ENCODE data around the gene DDAH1. TPM values are rescaled to one million over a fixed set of nuclear protein-coding genes. Genes with fewer than 3 reads are reported as not detected.
"Not testable (repeated sequence)": the region's sequence is repeated elsewhere in the genome, so short reads cannot be mapped to it uniquely, and the experiment has no call there.

DDAH1 gene
- polyA plus RNA-seq, 12 donors, result 34.1 to 108 (median 60.1) TPM

DNA sequence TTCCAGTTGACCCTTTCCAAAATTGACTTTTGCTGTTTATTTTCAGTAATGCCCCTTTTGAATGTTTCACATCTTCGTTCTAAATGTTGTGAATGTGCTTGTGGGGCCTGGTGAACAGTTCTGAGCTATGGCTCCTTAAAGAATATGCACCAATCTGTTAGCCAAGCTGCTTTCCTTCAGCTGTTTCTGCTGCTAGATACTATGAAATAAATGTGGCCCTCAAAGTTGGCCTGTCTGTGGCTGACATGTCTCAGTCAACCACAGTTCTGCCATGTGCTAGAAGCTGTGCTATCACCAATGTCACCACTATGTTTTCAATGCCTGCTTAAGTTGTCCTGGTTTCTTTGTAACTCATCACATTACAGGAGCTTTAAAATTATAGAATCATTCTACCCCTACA, 101.9 kb downstream of the DDAH1 start:
- no peak for DNase-seq

DNA sequence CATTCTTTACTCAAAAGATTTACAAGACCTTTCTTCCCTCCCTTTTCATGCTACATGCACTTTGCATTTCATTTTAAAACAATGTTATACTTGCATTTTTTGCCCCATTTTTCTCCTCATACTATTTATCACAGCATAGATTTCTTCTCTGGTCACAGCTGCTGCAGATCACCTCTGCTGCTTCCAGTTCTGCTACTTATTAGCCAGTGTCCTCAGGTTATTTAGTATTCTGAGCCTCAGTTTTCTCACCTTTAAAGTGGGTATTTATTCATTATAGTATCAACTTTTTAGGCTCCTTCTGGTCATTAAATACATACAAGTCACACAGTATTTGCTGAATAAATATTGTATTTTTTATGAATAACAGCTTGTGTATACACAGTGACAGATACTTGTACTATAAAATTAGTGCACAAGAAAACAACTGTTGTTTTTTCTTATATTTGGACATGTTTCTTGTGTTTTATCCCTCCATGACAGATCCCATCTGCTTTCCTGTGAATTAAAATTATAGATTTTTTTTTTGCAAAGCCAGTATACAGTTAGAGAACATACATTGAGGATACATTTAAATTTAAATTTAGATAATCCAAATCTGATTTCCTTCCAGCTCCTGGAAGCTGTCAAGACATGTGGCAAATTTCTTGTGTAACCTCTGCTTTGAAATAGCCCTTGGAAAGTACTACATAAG, 103.2 kb downstream of the DDAH1 start:
- DNase-seq, result no peak

DNA sequence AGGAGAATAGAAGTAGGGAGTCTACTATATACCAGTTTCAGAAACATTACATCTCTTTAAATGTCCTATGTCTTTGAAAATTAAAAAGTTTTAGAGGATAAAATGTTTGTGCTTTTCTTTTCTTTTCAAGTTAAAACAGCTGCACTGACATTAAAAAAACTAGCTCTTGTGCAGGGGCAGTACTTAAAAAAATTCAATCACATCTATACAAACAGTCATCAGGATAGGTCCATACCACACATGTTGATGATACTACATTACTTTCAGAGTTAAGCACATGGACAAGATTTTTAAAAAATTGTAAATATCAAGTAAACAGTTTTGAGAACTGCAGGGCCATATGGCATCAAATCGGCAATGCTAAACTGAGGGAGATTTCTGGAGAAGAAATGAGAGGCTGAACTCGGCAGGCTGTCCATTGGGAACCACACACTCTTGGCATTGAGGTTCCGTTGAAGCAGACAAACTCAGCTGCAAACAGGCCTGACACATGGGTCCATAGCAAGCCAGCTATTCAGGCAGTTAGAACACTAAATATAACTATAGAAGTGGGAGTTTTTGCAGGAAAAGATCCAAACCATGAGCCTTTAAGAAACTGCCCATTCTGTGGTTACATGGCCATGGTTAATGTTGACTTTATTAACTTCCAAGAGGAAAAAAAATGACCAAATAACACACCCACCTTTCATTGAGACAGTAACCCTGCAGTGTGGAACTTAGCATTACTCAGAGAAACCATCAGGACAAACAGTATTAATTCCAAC, 104.0 kb downstream of the DDAH1 start:
- peak; percentile 76 for DNase-seq

DNA sequence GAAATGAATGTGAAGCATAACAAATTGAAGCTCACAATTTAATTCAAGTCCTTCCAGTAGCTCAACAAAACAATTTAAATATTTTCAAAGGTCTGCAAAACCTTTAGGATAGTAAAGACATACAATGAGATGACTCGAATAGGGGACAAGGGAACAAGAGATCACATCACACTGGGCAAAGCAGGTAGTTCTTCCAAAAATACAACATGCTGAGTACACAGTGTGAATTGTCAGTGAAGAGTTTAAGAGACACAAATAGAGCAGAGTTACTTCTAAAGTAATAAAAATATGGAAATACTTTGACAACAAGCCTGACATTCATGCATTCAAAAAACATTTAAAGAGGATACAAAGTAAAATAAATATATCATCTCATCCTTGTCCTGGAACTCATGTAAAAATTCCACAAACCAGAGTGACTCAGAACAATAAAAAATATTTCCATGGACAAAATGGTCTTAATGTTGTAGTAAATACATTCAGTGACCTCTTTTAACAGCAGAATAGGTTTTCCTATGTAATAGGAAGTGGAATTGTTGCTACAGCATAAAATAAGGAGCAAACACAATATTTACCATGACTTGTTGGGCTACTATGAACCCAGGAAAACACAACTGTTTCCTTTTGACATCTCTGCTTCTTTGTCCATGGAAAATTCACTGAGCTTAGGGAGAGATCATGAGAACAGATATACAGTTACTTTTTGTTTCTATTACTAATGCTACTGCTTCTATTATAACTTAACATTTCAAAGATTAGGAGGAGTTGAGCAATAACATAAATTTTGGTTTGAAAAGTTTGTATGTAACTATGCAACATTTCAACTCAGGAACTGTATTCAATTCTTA, 104.9 kb downstream of the DDAH1 start:
- DNase-seq, result no peak

DNA sequence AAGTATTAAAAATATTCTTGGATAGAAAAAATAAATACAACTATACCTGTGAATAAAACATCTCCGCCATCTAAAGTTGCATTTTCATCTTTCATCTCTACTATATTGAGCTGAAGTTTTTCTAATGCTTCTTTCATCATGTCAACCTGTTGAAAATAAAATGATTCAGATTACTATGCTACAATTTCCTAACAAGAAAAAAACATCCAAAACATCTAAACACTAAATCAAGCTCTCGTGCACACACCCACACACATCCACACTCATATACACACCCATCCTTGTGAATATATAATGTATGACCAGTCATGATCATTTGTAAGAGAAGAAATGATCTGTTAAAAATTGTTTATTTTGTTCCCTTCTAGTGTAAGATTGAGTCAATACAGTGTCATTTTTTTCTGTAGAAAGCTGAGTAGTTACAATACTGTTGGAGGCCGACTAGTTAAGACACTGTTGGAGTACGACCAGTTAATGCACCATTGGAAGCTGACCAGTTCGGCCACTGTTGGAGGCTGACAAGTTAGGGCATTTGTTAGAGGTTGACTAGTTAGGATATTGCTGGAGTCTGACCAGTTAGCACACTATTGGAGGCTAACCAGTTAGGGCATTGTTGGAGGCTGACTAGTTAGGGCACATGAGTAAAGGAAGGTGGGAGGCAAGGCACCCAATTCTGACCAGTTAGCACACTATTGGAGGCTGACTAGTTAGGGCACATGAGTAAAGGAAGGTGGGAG, 106.1 kb downstream of the DDAH1 start:
- no peak for DNase-seq

DNA sequence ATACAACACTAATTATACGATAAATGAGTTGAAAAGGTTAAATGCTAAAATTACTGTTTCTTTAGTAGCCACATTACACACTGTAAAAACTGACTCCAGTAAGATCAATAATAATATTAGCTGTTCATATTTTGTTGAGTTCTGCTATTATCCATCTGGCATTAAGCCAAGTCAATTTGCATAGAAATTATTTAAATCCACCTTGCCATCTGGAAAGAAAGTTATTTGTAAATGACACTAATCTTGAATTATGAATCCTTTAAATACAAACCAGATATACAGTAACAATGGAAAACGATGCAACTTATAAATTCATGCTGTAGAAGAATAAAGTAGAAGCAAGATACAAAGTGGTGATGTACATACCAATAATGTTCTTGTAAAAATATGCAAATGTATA, 107.1 kb downstream of the DDAH1 start:
- DNase-seq, result no peak

DNA sequence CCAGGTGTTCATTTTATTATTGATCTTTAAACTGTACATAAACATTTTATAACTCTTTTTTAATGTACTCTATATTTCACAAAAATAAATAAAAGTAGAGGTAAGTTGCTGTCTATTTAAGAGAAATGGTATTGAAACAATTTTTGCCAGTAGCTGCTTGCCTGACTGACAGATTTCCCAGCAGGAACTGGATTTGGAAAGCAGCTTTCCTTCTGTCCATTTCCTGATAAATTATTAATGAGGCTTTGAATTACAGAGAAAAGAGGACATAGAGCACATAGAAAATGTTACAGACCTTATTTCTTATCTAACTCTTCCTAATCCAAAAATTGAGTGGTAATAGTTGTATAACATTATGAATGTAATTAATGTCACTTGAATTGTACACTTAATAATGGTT, 108.8 kb downstream of the DDAH1 start:
- no peak for DNase-seq

DNA sequence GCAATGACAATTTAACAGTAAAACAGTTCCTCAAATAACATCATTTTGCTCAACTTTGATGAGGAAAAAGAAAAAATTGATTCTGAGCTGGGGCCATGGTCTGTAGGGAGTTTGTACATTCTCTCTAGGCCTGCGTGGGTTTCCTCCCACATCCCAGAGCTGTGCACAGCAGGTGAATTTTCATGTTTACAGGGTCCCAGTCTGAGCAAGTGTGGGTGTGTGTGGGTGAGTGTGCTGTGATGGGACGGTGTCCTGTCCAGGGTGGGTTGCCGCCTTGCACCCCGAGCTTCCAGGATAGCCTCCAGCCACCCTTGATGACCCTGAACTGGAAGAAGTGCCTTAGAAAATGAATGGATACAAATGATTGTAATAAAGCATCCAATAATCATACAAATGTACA, 112.9 kb downstream of the DDAH1 start:
- DNase-seq, result no peak

DNA sequence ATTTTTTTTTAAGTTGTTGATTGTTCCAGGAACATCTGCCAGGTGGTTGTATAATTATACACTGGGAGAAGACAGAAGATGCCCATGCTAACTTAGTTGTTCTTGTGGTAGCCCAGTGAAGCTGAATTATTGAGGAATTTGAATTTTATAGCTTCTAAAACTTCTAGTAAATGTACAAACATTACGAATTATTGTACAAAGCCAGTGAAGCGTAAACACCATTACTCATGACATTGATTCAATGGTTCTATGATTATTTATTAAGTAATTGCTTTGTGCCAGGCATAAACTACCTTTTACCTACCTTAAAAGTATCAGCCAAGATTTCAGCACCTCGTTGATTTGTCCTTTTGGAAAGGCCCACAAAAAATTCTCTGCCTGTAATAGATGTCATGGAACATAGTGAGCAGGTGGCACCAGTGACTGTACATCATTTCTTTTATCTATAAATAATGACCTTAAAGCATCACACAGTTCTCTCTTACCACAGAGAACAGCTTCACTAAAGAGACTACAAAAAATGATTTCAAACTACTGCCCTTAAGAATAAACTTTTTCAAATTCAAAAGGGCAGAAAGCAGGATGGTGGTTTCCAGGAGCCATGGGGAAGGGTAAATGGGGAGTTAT, 113.6 kb downstream of the DDAH1 start:
- no peak for DNase-seq

DNA sequence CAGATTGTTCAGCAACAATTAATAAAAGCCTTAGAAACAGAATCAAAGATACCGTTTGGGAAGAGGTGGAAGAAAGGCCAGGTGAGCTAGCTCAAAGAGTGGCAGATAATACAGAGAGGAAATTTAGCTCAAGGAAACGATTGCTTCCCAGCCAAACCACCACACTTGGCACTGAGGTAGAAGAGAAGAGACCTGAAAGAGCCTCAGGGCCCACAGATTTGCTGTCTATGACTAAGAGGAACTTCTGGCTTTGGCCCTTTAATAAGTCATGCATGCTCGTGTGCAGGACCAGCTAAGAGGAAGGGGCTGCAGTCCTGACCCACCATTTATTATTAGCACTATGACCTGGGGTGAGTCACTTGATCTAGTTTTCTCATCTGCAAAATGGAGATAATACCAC, 115.7 kb downstream of the DDAH1 start:
- DNase-seq, result no peak

DNA sequence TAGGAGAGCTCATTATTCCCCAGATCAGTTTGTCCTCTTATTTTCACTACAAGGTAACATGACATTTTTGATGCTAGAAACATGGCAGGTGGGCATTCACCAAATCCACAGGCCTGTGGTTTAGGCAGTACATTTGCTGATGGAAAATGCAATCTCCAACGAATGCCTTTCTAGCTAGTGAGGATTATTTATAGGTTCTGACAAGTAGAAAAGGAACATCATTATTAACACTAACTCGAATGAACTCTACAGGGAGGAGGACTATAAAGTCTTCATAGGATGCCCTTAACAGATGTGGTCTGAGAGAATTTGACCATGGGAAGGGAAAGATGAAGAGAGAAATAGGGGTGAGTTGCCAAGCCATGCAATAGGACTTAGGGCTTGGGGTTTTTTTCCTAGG, 117.1 kb downstream of the DDAH1 start:
- no peak for DNase-seq

DNA sequence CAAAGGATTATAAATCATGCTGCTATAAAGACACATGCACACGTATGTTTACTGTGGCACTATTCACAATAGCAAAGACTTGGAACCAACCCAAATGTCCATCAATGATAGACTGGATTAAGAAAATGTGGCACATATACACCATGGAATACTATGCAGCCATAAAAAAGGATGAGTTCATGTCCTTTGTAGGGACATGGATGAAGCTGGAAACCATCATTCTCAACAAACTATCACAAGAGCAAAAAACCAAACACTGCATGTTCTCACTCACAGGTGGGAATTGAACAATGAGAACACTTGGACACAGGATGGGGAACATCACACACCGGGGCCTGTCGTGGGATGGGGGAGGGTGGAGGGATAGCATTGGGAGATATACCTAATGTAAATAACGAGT, 117.7 kb downstream of the DDAH1 start:
- DNase-seq, result not testable (repeated sequence)

DNA sequence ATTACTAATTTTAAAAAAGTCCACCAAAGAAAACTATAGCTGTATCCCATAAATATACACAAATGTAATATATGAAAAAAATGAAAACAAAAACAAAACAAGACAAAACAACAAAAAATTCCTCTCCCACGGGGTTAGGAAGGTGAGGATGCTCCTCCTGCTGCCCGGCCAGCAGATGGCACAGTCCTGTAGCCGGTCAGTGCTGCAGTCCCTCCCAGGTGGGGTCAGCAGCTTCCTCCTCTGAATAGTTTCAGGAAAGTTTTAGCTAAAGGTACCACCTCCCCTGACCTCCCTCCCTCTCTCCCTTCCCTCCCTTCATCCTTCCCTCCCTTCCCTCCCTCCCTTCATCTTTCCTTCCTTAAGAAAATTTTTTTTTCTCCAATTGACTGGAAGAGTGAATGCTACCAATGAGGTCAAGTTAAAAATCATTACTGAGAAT, 120.7 kb downstream of the DDAH1 start:
- no peak for DNase-seq

DNA sequence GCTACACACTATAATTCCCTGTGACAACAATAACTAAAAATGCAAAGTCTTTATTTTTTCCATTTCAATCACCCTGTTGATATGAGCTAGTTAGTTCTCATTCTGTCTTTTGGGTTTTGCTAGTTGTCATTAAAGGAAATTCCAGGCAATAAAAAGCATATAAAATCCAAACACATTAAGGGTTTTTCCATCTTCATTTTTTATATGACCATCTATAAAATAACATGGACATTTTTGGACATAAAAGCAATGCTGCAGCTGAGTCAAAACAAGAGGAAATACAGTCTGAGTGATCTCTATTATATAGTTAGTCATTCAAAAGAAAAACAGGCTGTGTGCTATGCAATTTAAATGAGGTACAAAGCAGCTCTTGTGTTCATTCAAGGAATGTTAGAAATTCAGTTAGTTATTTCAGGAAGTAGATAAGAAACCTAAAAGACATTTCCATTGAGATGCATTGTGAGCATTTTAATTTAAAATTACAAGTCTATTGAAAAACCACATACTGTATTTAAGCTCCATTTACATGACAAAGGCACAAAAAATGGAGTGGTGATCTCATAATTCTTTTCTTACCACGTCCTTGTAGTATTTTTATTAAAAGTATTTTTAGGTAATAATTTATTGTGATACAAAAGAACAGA, 121.2 kb downstream of the DDAH1 start:
- DNase-seq, result peak; percentile 18

DNA sequence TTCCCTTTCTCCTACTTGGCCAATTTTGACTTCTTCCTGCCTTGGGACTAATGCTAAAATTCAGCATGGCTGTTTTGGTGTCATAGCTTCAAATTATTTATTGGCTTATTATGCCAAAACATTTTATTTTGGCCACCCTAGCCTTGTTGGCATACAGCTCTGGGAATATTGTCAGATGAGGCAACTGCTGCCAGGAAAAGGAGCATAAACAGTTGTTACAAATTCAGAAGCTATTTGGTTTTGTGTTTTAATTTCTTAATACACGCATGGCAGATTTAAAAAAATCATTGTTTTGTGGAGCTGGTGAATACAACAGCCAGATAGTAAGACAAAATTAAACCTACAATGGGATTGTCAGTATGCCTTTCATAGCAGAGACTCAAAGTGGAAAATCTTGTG, 121.7 kb downstream of the DDAH1 start:
- DNase-seq, result peak; percentile 50

DNA sequence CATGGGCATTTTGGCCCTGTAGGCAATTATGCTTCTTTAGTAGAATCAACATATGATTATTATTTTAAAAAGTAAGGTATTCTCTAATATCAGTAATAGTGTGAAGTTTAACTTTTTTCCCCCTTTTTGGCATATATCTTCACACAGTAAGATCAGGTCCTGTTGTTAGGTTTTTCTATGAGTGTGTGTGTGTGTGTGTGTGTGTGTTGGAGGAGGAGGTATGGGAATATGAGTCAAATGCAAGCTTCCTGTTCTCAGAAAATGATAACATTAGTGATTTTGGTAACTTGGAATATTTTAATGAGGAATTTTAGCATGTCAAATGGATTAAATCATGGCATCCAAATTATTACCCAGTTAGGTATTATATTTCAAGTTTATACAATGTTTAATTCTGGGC, 122.8 kb downstream of the DDAH1 start:
- DNase-seq, result no peak

DNA sequence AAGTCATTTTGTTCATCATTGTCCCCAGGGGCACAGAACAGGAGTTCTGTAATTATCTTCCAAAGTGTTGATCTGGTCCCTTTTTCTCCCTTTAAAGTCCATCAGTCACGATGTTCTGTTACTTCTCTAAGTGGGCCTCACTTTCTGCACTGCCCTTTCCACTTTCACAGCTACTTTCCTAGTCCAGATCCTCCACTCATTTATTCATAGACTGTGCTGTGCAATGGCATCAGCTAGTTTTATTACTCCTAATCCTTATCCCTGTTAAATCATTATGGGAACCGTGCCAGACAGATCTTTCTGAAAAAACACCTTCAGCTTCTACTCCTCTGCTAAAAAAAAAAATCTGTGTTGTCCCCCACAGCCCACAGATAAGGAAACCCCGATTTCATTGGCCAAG, 124.5 kb downstream of the DDAH1 start:
- DNase-seq, result no peak

DNA sequence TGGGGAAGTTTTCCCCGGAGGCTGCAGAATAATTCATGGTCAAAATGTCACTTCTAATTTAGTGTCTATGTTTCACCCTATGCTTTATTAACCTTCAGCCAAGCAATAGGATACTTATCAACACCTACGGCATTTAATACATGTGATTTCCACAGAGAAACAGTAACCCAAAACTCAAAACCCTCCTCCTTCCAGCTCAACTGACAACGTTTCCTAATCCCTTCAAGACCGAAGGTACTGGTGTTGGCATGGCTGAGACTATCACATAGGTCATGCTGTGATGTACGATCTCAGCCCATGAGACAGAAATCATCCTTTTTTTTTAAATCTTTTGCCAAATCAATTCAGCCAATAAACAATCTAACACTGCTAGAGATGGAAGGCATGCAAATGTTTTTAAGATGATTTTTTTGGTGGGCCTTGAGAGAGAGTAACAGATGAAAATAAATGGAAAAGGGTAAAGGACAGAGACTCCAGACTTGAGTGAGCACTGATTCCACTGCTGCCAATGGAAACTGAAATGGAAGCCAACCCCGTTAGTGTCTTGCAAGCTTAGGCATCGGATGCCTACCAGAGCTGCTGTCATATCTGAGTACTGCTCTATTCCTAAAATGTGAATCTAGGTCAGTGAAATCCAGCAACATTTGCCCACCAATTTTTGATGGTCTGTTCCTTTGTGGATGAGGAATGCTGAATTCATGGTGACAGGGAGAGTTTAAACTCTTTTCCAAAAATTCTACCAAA, 125.1 kb downstream of the DDAH1 start:
- DNase-seq, result no peak

DNA sequence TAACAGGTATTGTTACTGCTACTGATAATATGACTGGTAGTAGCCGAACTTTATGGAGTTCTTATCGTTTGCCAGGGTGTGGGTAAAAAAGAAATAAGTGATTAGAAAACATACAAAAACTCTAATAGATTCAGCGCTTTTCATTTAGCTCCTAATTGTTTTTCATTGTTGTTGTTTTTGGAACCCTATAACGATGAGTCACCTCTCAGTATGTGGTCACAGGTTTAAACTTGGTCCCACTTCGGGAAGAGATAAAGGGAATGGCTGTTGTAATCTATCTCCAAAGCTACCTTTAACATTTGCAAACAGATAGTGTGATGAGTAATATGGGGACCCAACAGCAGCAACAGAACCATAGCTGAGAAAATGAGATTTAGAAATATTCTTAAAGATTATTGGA, 125.9 kb downstream of the DDAH1 start:
- DNase-seq, result no peak

DNA sequence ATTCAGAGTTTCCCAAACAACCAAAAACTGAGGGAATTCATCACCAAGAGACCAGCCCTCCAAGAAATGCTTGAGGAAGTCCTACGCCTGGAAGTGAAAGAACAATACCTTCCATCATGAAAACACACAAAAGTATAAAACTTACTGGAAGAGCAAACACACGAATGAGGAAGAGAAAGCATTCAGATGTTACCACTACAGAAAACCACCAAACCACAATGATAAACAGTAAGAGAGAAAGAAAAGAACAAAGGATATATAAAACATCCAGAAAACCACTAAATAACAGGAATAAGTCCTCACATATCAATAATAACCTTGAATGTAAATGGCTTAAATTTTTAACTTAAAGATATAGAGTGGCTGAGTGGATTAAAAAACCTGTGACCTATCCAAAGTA, 130.0 kb downstream of the DDAH1 start:
- no peak for DNase-seq
